Stimulated activated CD4-positive, alpha-beta T cell treated with anti-CD3 and anti-CD28 coated beads, Interleukin-1b, Interleukin-23, amount 100 ng/mL, for 48 hours (primary cell): ENCODE measurements around the gene CFAP53.

Experiments used
- DNase-seq: peaks from one replicate; pipeline ENCODE4 v3.0.0-alpha.2; 2020

Gene CFAP53

GRCh38 chr18:50287441-50288347 lies 21.4 kb upstream of the CFAP53 start, which contains the start of gene CXXC1:
CXXC1 (minus strand) TSS chr18:50287692; CDS start chr18:50287589, 103 bp downstream.
- peak; percentile 98 for DNase-seq

- no peak for DNase-seq
Measured at GRCh38 chr18:50287028-50287440, 20.7 kb upstream of the CFAP53 start.

- peak; percentile 39 for DNase-seq
Measured at GRCh38 chr18:50286391-50287027, 20.2 kb upstream of the CFAP53 start.

GRCh38 chr18:50285631-50286321 lies 19.5 kb upstream of the CFAP53 start:
- DNase-seq = no peak

GRCh38 chr18:50285071-50285470 lies 18.8 kb upstream of the CFAP53 start:
- no peak for DNase-seq

GRCh38 chr18:50284255-50284885 lies 18.1 kb upstream of the CFAP53 start:
- no peak for DNase-seq

- DNase-seq = no peak
Measured at GRCh38 chr18:50283469-50284209, 17.3 kb upstream of the CFAP53 start.

GRCh38 chr18:50282521-50283335 lies 16.4 kb upstream of the CFAP53 start:
- DNase-seq = no peak

- no peak for DNase-seq
Measured at GRCh38 chr18:50281972-50282520, 15.8 kb upstream of the CFAP53 start.

- DNase-seq = peak; percentile 96
Measured at GRCh38 chr18:50281295-50281971, 15.1 kb upstream of the CFAP53 start, which contains the start of gene MBD1. MBD1 (minus strand) TSS chr18:50281523; CDS start chr18:50279992, 1,531 bp downstream.

- DNase-seq = no peak
Measured at GRCh38 chr18:50280707-50281294, 14.5 kb upstream of the CFAP53 start.

- no peak for DNase-seq
Measured at GRCh38 chr18:50279752-50280151, 13.5 kb upstream of the CFAP53 start.

- no peak for DNase-seq
Measured at GRCh38 chr18:50277942-50278341, 11.6 kb upstream of the CFAP53 start.

- DNase-seq = no peak
Measured at GRCh38 chr18:50276452-50276851, 10.2 kb upstream of the CFAP53 start.

GRCh38 chr18:50275503-50276036 lies 9.3 kb upstream of the CFAP53 start:
- DNase-seq = no peak

GRCh38 chr18:50274941-50275340 lies 8.6 kb upstream of the CFAP53 start:
- no peak for DNase-seq

GRCh38 chr18:50274044-50274442 lies 7.7 kb upstream of the CFAP53 start:
- DNase-seq = no peak

- no peak for DNase-seq
Measured at GRCh38 chr18:50273203-50274043, 7.1 kb upstream of the CFAP53 start.

GRCh38 chr18:50272568-50272967 lies 6.3 kb upstream of the CFAP53 start:
- DNase-seq = no peak
